HG02798 (cell line): ENCODE measurements around the gene MAX.
"Not testable (repeated sequence)": the region's sequence is repeated elsewhere in the genome, so short reads cannot be mapped to it uniquely, and the experiment has no call there.

Experiments used
- ATAC-seq: cut with Tn5 transposase; IDR thresholded peaks from one replicate; pipeline ENCODE4 v1.9.1; 2021; ENCODE audit warnings: mild to moderate bottlenecking; ENCODE audit not compliant: unreplicated experiment, poor library complexity

Gene MAX

DNA sequence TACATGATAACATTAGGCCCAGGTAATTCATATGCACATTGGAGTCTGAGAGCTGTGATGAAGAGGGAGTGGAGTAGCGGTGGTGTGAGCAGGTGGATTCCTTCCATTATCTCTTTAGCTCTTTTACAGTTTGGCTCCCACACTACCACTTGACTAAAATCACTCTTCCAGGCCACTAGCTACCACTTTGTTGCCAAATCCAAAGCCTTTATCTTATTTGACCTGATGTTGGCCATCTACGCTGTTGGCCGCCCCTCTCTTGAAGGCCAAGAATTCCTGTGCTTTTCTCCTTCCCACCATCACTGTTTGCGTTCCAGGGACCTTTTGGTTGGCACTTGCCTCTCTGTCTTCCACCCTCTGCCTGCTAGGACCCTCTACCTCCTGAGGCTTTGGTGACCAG lies 4.0 kb upstream of the MAX start:
- no peak for ATAC-seq

GRCh38 chr14:65104791-65105190 lies 2.5 kb upstream of the MAX start:
- no peak for ATAC-seq

DNA sequence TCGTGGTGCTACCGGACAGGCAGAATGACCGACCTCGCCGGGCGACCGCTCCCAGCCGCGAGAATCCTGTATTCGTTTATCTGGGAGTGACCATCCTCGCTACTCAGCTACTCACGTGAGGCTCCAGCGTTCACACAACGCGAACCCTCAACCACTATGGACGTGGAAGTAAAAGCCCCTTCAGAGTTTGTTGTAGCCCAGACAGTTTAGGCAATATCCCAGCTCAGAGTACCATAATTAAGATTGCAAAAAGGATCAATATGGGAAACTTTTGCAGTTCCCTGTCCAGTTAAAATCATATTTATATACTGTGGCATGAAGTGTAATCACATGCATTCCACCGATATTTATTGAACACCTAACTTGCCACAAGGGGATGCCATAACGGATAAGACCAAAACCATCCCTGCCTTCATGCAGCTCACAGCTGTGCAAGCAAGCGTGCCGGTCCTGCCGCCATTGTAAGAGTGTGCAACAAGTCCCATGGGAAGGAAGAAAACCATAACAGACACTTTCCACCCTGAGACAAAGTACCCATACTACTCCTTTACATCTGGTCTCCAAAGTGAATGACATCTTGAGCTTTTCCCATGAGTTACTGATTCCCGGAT lies 938 bp upstream of the MAX start:
- ATAC-seq = no peak

DNA sequence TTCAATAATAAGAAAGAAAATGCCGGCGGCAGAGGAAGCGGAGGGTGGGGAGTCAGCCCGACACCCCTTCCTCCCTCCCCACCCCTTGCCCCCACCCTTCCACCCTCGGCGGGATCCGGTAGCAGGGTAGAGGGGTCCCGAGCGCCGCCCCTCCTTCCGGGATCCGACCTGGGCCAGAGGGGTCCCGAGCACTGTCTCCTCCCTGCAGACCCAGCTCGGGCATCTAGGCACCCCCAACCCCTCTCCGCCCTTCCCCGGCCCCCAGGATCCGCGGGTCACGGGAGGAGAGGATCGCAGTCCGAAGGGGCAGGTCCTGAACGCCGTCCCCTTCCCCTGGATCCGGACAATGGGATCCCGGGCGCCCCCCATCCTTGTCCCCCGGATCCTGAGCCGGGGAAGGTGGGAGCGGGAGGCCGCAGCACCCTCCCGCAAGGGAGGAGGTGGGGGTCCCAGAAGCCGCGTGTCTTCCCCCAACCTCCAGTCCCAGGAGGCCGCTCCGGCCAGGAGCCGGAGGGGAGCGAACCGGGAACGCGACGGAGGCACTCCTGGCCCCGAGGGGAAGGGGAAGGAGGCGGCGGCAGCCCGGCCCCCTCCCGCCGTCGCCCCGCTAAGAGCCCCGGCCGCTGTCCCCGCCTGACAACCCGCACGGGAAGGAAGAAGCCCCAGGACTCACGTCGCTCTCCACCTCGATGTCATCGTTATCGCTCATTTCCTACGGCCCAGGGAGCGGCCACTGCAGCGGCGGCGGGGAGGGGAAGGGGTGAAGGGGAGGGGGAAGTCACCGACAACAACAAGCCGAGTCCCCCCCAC lies 481 bp downstream of the MAX start:
- ATAC-seq = peak; percentile 0

DNA sequence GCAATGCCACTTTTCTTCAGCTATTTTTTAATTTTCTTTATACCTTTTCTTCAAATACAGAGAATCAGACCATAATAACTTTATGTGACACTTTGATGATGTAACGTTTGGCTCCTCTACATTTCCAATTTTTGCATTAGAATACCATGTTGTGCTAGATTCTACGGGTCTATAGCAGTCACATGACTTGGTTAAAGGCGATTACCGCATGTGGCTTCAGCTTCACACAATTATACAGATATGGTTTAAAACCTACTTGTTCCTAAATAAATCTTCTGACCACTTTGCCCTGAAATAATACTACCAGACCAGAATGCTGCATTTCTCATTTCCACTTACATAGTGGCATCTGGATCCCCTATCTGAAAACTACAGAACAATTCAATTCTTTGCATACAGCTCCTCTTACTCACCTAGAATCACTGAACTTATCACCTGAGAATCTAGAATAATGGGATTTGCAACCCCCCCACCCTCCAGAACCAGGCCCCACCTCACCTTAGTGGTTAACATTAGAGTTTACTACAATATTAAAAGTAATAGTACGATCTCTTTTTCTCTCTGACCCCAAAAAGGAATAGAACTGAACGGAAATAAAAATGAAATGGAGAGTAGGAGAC lies 1.3 kb downstream of the MAX start:
- ATAC-seq = no peak

DNA sequence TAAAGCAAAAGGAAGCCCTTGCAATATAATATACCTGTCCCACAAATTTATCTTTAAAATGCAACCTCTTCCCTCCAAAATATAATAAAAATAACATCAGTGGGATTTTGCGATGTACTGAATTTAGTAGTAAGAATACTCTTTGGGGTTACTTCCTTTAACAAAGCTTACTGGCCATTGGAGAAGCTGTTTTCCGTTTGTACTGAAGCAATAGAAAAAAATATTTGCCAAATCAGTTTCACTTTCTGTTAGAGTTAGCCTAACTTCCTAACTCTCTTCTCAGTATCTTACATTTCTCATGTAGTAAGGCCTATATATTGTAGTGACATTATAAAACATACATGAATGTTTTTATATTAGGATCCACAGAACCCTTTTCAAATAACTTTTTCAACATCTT lies 3.7 kb downstream of the MAX start:
- ATAC-seq = no peak

- no peak for ATAC-seq
Observed at GRCh38 chr14:65096323-65097089, 5.8 kb downstream of the MAX start.

DNA sequence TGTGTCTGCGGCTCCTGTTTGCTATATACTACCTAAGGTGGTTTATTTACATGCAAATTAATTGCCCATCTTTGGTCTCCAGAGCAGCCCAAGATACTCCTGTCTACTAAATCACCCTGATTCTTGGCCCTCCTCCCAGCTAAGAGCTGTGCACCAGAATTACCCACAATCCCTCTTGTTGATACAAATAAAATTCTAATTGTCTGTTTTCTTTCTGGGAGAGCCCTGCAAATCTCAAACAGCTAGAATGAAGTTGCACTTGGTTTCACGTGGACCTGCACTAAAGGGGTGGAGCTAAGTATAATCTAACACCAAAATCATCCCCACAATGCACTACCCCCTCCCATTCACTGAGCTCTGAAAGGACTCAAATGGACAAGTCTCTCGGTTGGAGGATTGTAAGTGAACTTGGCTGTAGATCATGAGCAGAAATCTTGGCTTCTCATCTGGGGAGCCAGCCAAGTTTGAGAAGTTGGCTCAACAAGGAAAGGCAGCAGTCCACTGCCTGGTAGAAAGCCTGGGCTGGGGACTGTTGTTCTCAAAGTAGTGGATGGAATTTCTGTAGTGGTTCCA lies 6.6 kb downstream of the MAX start:
- ATAC-seq = no peak

DNA sequence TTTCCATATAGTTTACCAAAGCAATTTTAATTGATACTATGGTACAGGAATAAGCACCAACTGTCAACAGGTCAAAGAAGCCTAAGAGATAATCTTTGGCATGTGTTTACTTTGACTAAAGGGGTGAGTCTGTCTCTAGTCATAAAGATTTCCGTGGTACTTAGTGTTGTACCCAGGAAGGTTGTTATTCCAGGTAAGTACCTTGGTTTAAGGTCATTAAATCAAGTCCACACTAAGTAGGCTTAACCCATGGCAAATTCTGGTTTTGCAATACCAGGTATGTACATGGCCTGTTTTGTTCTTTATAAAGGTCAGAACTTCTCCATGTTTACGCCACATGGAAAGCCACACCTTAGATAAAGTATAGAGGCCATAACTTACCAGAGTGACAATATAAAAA lies 10.0 kb downstream of the MAX start:
- no peak for ATAC-seq

- ATAC-seq = not testable (repeated sequence)
Observed at GRCh38 chr14:65087835-65088234, 14.5 kb downstream of the MAX start.

- ATAC-seq = not testable (repeated sequence)
Observed at GRCh38 chr14:65086686-65087085, 15.6 kb downstream of the MAX start.

- ATAC-seq = no peak
Observed at GRCh38 chr14:65084554-65085505, 17.5 kb downstream of the MAX start.

DNA sequence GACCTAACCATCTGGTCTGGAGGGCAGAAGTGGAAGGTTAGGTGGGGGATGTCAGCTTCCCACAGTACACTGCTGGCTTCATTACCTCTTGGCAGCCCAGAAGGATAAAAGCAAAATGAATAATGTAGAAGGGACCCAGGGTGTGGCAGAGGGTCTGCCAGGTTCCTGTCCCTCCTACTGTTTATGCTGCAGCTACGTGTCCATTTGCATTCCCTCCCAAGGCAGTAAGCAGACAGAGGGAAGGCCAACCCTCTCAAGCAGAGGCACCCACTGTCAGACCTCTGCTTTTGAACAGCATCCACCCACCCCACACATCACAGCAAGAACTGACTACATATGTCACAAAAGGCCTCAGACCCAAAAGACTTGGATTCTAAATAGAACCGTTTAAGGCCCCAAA lies 19.4 kb downstream of the MAX start:
- ATAC-seq = no peak

DNA sequence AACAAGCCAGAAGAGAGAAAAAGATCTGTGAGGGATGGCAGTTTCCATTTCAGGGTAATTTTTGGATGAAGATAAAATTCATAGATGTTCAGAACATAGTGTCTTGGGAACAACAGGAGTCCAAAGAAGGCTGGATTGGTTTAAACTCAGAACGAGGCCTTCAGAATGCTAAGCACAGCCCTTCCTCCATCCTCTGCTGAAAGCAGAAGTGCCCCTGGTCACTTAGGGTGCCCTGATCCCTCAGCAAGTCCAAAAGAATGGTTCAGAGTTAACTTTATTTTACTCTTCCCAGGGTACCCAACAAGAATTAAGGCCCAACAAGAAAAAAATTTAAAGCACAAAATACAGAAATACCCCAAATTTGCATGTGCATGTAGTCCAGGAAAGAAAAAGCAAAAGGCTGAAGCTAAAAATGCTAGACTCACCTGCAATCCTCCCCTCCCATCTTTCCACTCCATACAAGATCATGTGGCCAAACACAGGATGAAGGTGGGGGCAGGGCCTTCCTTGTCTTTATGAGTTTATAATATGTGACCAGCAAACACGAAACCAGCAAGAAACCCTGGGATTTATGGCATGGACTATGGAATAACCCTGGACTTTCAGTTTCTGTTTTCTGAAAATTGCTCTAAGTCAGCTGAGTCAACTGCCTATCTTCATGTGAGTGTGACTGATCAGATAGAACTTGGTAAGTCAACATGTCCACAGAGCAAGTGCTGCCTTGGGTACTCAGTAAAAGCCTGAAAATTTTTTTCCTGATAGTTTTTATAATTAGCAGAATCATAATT lies 21.2 kb downstream of the MAX start:
- no peak for ATAC-seq

GRCh38 chr14:65079768-65080167 lies 22.5 kb downstream of the MAX start:
- no peak for ATAC-seq

DNA sequence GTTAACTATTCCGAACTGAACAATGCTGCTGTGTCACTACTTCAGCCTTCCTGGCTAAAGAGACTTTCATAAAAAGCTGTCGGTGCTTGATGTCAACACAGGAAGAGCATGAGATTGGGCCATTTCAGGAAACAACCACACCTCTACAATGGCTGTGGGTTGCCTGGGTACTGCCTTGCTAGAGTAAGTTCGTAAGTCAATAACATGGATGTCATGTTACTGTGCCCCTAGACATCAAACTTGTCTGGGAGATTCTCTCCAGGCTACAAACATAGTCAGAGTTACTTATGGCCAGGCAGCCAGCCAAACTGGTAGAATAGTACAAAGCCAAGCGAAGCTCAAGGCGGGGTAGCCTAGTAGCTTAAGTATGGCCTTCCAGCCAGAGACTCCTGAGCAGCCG lies 23.1 kb downstream of the MAX start:
- ATAC-seq = no peak

DNA sequence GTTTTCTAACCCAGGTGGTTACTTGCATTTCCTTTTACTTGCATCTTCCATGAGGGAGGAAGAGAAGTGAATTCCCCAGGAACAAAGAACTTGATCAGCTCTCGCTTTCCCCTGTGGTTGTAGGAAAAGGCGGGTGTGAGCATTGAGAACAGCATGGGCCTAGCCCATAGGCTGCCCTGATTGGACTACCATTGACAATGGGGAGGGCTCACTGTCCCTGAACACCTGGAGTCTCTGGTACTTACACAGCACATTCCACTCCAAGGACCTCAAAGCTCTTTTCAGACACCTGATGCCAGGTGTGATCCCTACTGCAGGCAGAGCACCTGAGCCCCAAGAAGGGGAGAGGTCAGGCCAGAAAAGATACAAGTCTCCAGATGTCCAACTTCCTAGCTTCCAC lies 25.0 kb downstream of the MAX start:
- no peak for ATAC-seq

GRCh38 chr14:65075628-65076325 lies 26.5 kb downstream of the MAX start:
- no peak for ATAC-seq
